H9 (cell line): Measurements from ENCODE around the gene WDR33. TPM values are rescaled to one million over a fixed set of nuclear protein-coding genes. Genes with fewer than 3 reads are reported as not detected.

Source experiments
- DNase-seq: peaks from one replicate; pipeline ENCODE4 v3.0.0-alpha.2; 2017
- H2AFZ ChIP-seq: one replicate; pipeline ENCODE4 v1.6.1; 2013; ENCODE audit warnings: mild to moderate bottlenecking, low read length, control low read depth, moderate library complexity
- H2AK5ac ChIP-seq: 2 replicates; pipeline ENCODE4 v1.6.1; 2013; ENCODE audit warnings: low read length, control low read depth, mixed read lengths; ENCODE audit not compliant: insufficient read length
- H2BK120ac ChIP-seq: one replicate; pipeline ENCODE4 v1.6.1; 2013; ENCODE audit warnings: low read depth, mild to moderate bottlenecking, low read length, control low read depth, inconsistent platforms; ENCODE audit not compliant: poor library complexity, severe bottlenecking
- H2BK12ac ChIP-seq: 2 replicates; pipeline ENCODE4 v1.6.1; 2013; ENCODE audit warnings: low read length, control low read depth, mixed read lengths, low read depth; ENCODE audit not compliant: insufficient read length
- H2BK15ac ChIP-seq: 2 replicates; pipeline ENCODE4 v1.6.1; 2013; ENCODE audit warnings: low read depth, low read length, control low read depth
- H2BK20ac ChIP-seq: one replicate; pipeline ENCODE4 v1.6.1; 2013; ENCODE audit warnings: low read depth, mild to moderate bottlenecking, low read length, control low read depth, inconsistent platforms; ENCODE audit not compliant: poor library complexity, severe bottlenecking
- H2BK5ac ChIP-seq: 2 replicates; pipeline ENCODE4 v1.6.1; 2013; ENCODE audit warnings: low read length, control low read depth, mixed read lengths; ENCODE audit not compliant: insufficient read length
- H3K14ac ChIP-seq: 2 replicates; pipeline ENCODE4 v1.6.1; 2013; ENCODE audit warnings: low read length, control low read depth; ENCODE audit not compliant: insufficient read depth
- H3K18ac ChIP-seq: 2 replicates; pipeline ENCODE4 v1.6.1; 2013; ENCODE audit warnings: low read depth, mild to moderate bottlenecking, mixed read lengths, low read length, control low read depth; ENCODE audit not compliant: insufficient read length
- H3K23ac ChIP-seq: 2 replicates; pipeline ENCODE4 v1.6.1; 2013; ENCODE audit warnings: low read length, control low read depth, mixed read lengths, low read depth; ENCODE audit not compliant: insufficient read length
- H3K23me2 ChIP-seq: 2 replicates; pipeline ENCODE4 v1.6.1; 2013; ENCODE audit warnings: low read depth, mild to moderate bottlenecking, mixed read lengths, low read length, control low read depth; ENCODE audit not compliant: insufficient read length, poor library complexity, severe bottlenecking
- H3K27ac ChIP-seq: 2 replicates; pipeline ENCODE4 v1.5.1; 2013; ENCODE audit warnings: low read length, control low read depth, mixed read lengths, low read depth; ENCODE audit not compliant: insufficient read length
- H3K27me3 ChIP-seq: 2 replicates; pipeline ENCODE4 v1.6.1; 2013; ENCODE audit warnings: low read length, control low read depth, inconsistent platforms; ENCODE audit not compliant: insufficient read depth
- H3K4ac ChIP-seq: 2 replicates; pipeline ENCODE4 v1.6.1; 2013; ENCODE audit warnings: low read depth, mild to moderate bottlenecking, control low read depth, inconsistent platforms, low read length, moderate library complexity
- H3K4me1 ChIP-seq: 2 replicates; pipeline ENCODE4 v1.6.1; 2013; ENCODE audit warnings: low read length, control low read depth, inconsistent platforms; ENCODE audit not compliant: insufficient read depth
- H3K4me2 ChIP-seq: 2 replicates; pipeline ENCODE4 v1.6.1; 2013; ENCODE audit warnings: low read length, control low read depth, mixed read lengths; ENCODE audit not compliant: insufficient read length, insufficient read depth
- H3K56ac ChIP-seq: 2 replicates; pipeline ENCODE4 v1.6.1; 2013; ENCODE audit warnings: low read depth, mild to moderate bottlenecking, mixed read lengths, low read length, control low read depth; ENCODE audit not compliant: insufficient read length
- H3K79me1 ChIP-seq: 2 replicates; pipeline ENCODE4 v1.6.1; 2013; ENCODE audit warnings: low read depth, mild to moderate bottlenecking, moderate library complexity, low read length, control low read depth, inconsistent platforms; ENCODE audit not compliant: insufficient read depth, poor library complexity, severe bottlenecking
- H3K79me2 ChIP-seq: 2 replicates; pipeline ENCODE4 v1.6.1; 2013; ENCODE audit warnings: low read length, control low read depth, inconsistent platforms; ENCODE audit not compliant: insufficient read depth
- H3K9ac ChIP-seq: 2 replicates; pipeline ENCODE4 v1.6.1; 2013; ENCODE audit warnings: low read length, control low read depth, mixed read lengths; ENCODE audit not compliant: insufficient read length; ENCODE audit errors: extremely low read depth
- H3K9me3 ChIP-seq: one replicate; pipeline ENCODE4 v1.6.1; 2013; ENCODE audit warnings: low read depth, low read length, inconsistent platforms; ENCODE audit not compliant: control insufficient read depth
- H3T11ph ChIP-seq: one replicate; pipeline ENCODE4 v1.6.1; 2013; ENCODE audit warnings: mild to moderate bottlenecking, low read length, control low read depth, inconsistent platforms
- H4K20me1 ChIP-seq: one replicate; pipeline ENCODE4 v1.6.1; 2013; ENCODE audit not compliant: control insufficient read depth, insufficient read length, insufficient read depth
- H4K5ac ChIP-seq: 2 replicates; pipeline ENCODE4 v1.6.1; 2013; ENCODE audit warnings: low read depth, mild to moderate bottlenecking, mixed read lengths, low read length, control low read depth; ENCODE audit not compliant: insufficient read length
- H4K8ac ChIP-seq: replicated peaks from 2 replicates; pipeline ENCODE4 v1.6.1; 2013; ENCODE audit warnings: low read length, control low read depth, mixed read lengths, low read depth; ENCODE audit not compliant: insufficient read length
- H4K91ac ChIP-seq: 2 replicates; pipeline ENCODE4 v1.6.1; 2013; ENCODE audit warnings: low read depth, mild to moderate bottlenecking, moderate library complexity, mixed read lengths, low read length, control low read depth; ENCODE audit not compliant: insufficient read length
- H3K27ac Mint-ChIP-seq, 3 experiments: 2 replicates in 2 of 3; 3 replicates in 1 of 3; pipeline ENCODE4 v1.8.0; 2020 to 2021; ENCODE audit warnings: mixed read lengths in 3 of 3, mild to moderate bottlenecking in 1 of 3, moderate library complexity in 1 of 3
- H3K27me3 Mint-ChIP-seq: 2 replicates; pipeline ENCODE4 v1.8.0; 2021; ENCODE audit warnings: low read depth, mild to moderate bottlenecking, moderate library complexity, mixed read lengths
- H3K36me3 Mint-ChIP-seq, 3 experiments: 2 replicates in 2 of 3; 3 replicates in 1 of 3; pipeline ENCODE4 v1.8.0; 2020 to 2021; ENCODE audit warnings: low read depth in 3 of 3, mixed read lengths in 3 of 3; ENCODE audit not compliant: insufficient read depth in 1 of 3
- H3K4me1 Mint-ChIP-seq, 2 experiments: 2 replicates each; pipeline ENCODE4 v1.8.0; 2020; ENCODE audit warnings: mixed read lengths in 2 of 2
- H3K4me3 Mint-ChIP-seq, 2 experiments: 2 replicates in 1 of 2; 3 replicates in 1 of 2; pipeline ENCODE4 v1.8.0; 2020 to 2021; ENCODE audit warnings: mild to moderate bottlenecking in 2 of 2, mixed read lengths in 2 of 2, moderate library complexity in 1 of 2
- H3K9me3 Mint-ChIP-seq, 2 experiments: 2 replicates in 1 of 2; 3 replicates in 1 of 2; pipeline ENCODE4 v1.8.0; 2020; ENCODE audit warnings: mild to moderate bottlenecking in 2 of 2, mixed read lengths in 2 of 2, moderate library complexity in 1 of 2
- CTCF ChIP-seq: fragments of 200-600 bp; sonication (generic); conservative IDR thresholded peaks from 3 replicates; pipeline ENCODE4 v1.8.0; 2021; ENCODE audit warnings: antibody characterized with exemption, mild to moderate bottlenecking
- WGBS: extraction: QIAGEN DNeasy Blood & Tissue Kit; methylation state at CpG from one replicate; pipeline ENCODE4 v1.1.7; 2013; ENCODE audit warnings: missing lambda C conversion rate, low lambda C conversion rate, mixed read lengths; ENCODE audit not compliant: insufficient read length; ENCODE audit errors: extremely low coverage; 5-methylcytosine and 5-hydroxymethylcytosine counted together
- total RNA-seq: library from RNA; stranded (reverse); gene quantifications from 2 replicates; pipeline ENCODE4 v1.2.1, GENCODE V29; 2021

Gene WDR33
- total RNA-seq, 1 experiment from 2014 or later: 86.0 TPM

GRCh38 chr2:127671557-127672302 is 139.2 kb downstream of the WDR33 start:
- no peaks in the 10 kb centered on the region for H3K79me1 ChIP-seq

More at GRCh38 chr2:127671557-127672302, 139.2 kb downstream of the WDR33 start:
- Histone ChIP-seq H3K27me3 (peaks cover 10% of the 10 kb centered on the region), H2BK5ac (no peak overlapping the region), H3K56ac (no peak overlapping the region), H2AFZ (no peak overlapping the region), H3K4ac (no peak overlapping the region), H3T11ph (no peak overlapping the region), H2BK12ac (no peak overlapping the region), H4K5ac (no peak overlapping the region), H3K9ac (no peak overlapping the region), H3K4me1 (no peaks in the 10 kb centered on the region), H2BK120ac (no peak overlapping the region), H3K14ac (no peak overlapping the region), H3K23ac (no peak overlapping the region), H4K91ac (no peak overlapping the region), H4K20me1 (no peaks in the 10 kb centered on the region), H2AK5ac (no peak overlapping the region), H2BK15ac (no peak overlapping the region), H3K4me2 (no peak overlapping the region), H2BK20ac (no peak overlapping the region), H3K27ac (no peak overlapping the region), H3K18ac (no peak overlapping the region), H3K23me2 (peaks cover 6% of the 10 kb centered on the region), H3K79me2 (no peaks in the 10 kb centered on the region), H4K8ac (no peak overlapping the region), H3K9me3 (no peaks in the 10 kb centered on the region)
- H3K36me3 Mint-ChIP-seq: no peaks in the 10 kb centered on the region; a peak in 1 of 7 replicates
- DNase-seq: no peak
- WGBS: no CpG with 5 or more reads among the region's 14 CpGs
- no peak overlapping the region for H3K4me3 Mint-ChIP-seq
- H3K27ac Mint-ChIP-seq: no peak overlapping the region
- peaks cover 75% of the 10 kb centered on the region for H3K27me3 Mint-ChIP-seq
- no peak for TF ChIP-seq CTCF
- no peaks in the 10 kb centered on the region for H3K9me3 Mint-ChIP-seq
- H3K4me1 Mint-ChIP-seq: peaks cover 6 to 10% of the 10 kb centered on the region in 2 experiments; a peak in 3 of 4 replicates
